ENCODE results near the gene MRPL27.
"Not testable (repeated sequence)": the region's sequence is repeated elsewhere in the genome, so short reads cannot be mapped to it uniquely, and the experiment has no call there.

MRPL27 gene

GRCh38 chr17:50372758-50373556 lies at the start of gene MRPL27, which contains the start of gene EME1:
MRPL27 (minus strand) TSS chr17:50373184; CDS start chr17:50373170, 14 bp downstream.
EME1 (plus strand) TSS chr17:50373229; CDS start chr17:50375209, 1,980 bp downstream.
- DNase-seq = peak; percentile 90

- no peak for DNase-seq
Measured at GRCh38 chr17:50422738-50423137, 49.8 kb upstream of the MRPL27 start.

GRCh38 chr17:50421308-50422051 lies 48.5 kb upstream of the MRPL27 start:
- peak; percentile 80 for DNase-seq

GRCh38 chr17:50420419-50421112 lies 47.6 kb upstream of the MRPL27 start:
- DNase-seq = peak; percentile 70

- not testable (repeated sequence) for DNase-seq
Measured at GRCh38 chr17:50419577-50419976, 46.6 kb upstream of the MRPL27 start.

GRCh38 chr17:50414808-50415207 lies 41.8 kb upstream of the MRPL27 start:
- DNase-seq = no peak

- DNase-seq = no peak
Measured at GRCh38 chr17:50412188-50412732, 39.3 kb upstream of the MRPL27 start.

GRCh38 chr17:50407921-50408320 lies 34.9 kb upstream of the MRPL27 start:
- no peak for DNase-seq

GRCh38 chr17:50406578-50406977 lies 33.6 kb upstream of the MRPL27 start:
- no peak for DNase-seq

GRCh38 chr17:50405351-50405750 lies 32.4 kb upstream of the MRPL27 start:
- not testable (repeated sequence) for DNase-seq

- DNase-seq = not testable (repeated sequence)
Measured at GRCh38 chr17:50399591-50399990, 26.6 kb upstream of the MRPL27 start.

- not testable (repeated sequence) for DNase-seq
Measured at GRCh38 chr17:50398672-50399071, 25.7 kb upstream of the MRPL27 start.

- no peak for DNase-seq
Measured at GRCh38 chr17:50397919-50398285, 24.9 kb upstream of the MRPL27 start.

- DNase-seq = peak; percentile 76
Measured at GRCh38 chr17:50397111-50397918, 24.3 kb upstream of the MRPL27 start, which contains the start of gene LRRC59. LRRC59 (minus strand) TSS chr17:50397523; CDS start chr17:50397317, 206 bp downstream.

- peak; percentile 49 for DNase-seq
Measured at GRCh38 chr17:50396261-50397110, 23.5 kb upstream of the MRPL27 start.

GRCh38 chr17:50394711-50395110 lies 21.7 kb upstream of the MRPL27 start:
- no peak for DNase-seq

- no peak for DNase-seq
Measured at GRCh38 chr17:50393700-50394099, 20.7 kb upstream of the MRPL27 start.

GRCh38 chr17:50392621-50393020 lies 19.6 kb upstream of the MRPL27 start:
- no peak for DNase-seq

GRCh38 chr17:50389534-50389933 lies 16.6 kb upstream of the MRPL27 start:
- no peak for DNase-seq

GRCh38 chr17:50388728-50389127 lies 15.7 kb upstream of the MRPL27 start:
- no peak for DNase-seq

GRCh38 chr17:50386510-50386909 lies 13.5 kb upstream of the MRPL27 start:
- DNase-seq = no peak
